WTC11 (cell line): Measurements from ENCODE around the gene TRPC4AP. TPM values are rescaled to one million over a fixed set of nuclear protein-coding genes. Genes with fewer than 3 reads are reported as not detected.

Experiments
- ATAC-seq: fragments of 200-7000 bp; cut with Tn5 transposase; 2 replicates; pipeline ENCODE4 v1.10.0; 2021; ENCODE audit warnings: mild to moderate bottlenecking, moderate library complexity
- CTCF ChIA-PET: fragments of 300-600 bp; sonication (Branson Sonifier 250); formaldehyde crosslinking; loops from one replicate; lab custom pipeline; 2021; ENCODE audit warnings: antibody characterized with exemption; lab: Charles Lee
- POLR2A ChIA-PET: fragments of 350-600 bp; sonication (Branson Sonifier 250); formaldehyde crosslinking; loops from one replicate; lab custom pipeline; 2021; ENCODE audit warnings: antibody characterized with exemption; lab: Charles Lee
- DNase-seq: peaks from one replicate; pipeline ENCODE4 v3.0.0; 2021; ENCODE audit warnings: low spot score
- H3K27ac Mint-ChIP-seq: 2 replicates; pipeline ENCODE4 v1.8.0; 2021; ENCODE audit warnings: mixed read lengths
- H3K27me3 Mint-ChIP-seq: 2 replicates; pipeline ENCODE4 v1.8.0; 2021; ENCODE audit warnings: low read depth, mild to moderate bottlenecking, moderate library complexity, mixed read lengths
- H3K36me3 Mint-ChIP-seq: 2 replicates; pipeline ENCODE4 v1.8.0; 2021; ENCODE audit warnings: mixed read lengths
- H3K4me1 Mint-ChIP-seq: 2 replicates; pipeline ENCODE4 v1.8.0; 2022; ENCODE audit warnings: mixed read lengths
- H3K4me3 Mint-ChIP-seq: 2 replicates; pipeline ENCODE4 v1.8.0; 2021; ENCODE audit warnings: mild to moderate bottlenecking, moderate library complexity, mixed read lengths
- H3K9me3 Mint-ChIP-seq: 2 replicates; pipeline ENCODE4 v1.8.0; 2021; ENCODE audit warnings: mixed read lengths
- ETV6 ChIP-seq: sonication (generic); formaldehyde crosslinking; IDR thresholded peaks from 2 replicates; pipeline ENCODE4 v1.8.1; 2022; ENCODE audit warnings: mild to moderate bottlenecking, missing genetic modification reagents
- GRHL2 ChIP-seq: fragments of 250-450 bp; sonication (Bioruptor Pico); IDR thresholded peaks from 2 replicates; pipeline ENCODE4 v1.8.0; 2022; ENCODE audit warnings: mild to moderate bottlenecking, moderate library complexity; ENCODE audit not compliant: insufficient replicate concordance, severe bottlenecking
- JAZF1 ChIP-seq: fragments of 250-450 bp; sonication (Bioruptor Pico); IDR thresholded peaks from 2 replicates; pipeline ENCODE4 v1.9.0; 2021; ENCODE audit warnings: moderate library complexity, mild to moderate bottlenecking, inconsistent platforms
- OVOL2 ChIP-seq: fragments of 250-450 bp; sonication (Bioruptor Pico); IDR thresholded peaks from 2 replicates; pipeline ENCODE4 v1.9.0; 2021; ENCODE audit warnings: mild to moderate bottlenecking, borderline replicate concordance
- RELA ChIP-seq: sonication (generic); formaldehyde crosslinking; IDR thresholded peaks from 2 replicates; pipeline ENCODE4 v1.8.1; 2022; ENCODE audit warnings: missing genetic modification reagents, mild to moderate bottlenecking, borderline replicate concordance
- RORB ChIP-seq: fragments of 250-450 bp; sonication (Bioruptor Pico); IDR thresholded peaks from 2 replicates; pipeline ENCODE4 v1.9.0; 2021; ENCODE audit warnings: mild to moderate bottlenecking
- SMAD4 ChIP-seq: sonication (generic); formaldehyde crosslinking; IDR thresholded peaks from 2 replicates; pipeline ENCODE4 v1.8.0; 2022; ENCODE audit warnings: mild to moderate bottlenecking, missing genetic modification reagents
- TCF7 ChIP-seq: sonication (generic); formaldehyde crosslinking; IDR thresholded peaks from 2 replicates; pipeline ENCODE4 v1.8.0; 2022; ENCODE audit warnings: mild to moderate bottlenecking, low read depth, missing genetic modification reagents, moderate library complexity
- TEAD4 ChIP-seq: sonication (generic); formaldehyde crosslinking; IDR thresholded peaks from 2 replicates; pipeline ENCODE4 v1.8.0; 2022; ENCODE audit warnings: mild to moderate bottlenecking, missing genetic modification reagents
- ZNF317 ChIP-seq: sonication (generic); formaldehyde crosslinking; IDR thresholded peaks from 2 replicates; pipeline ENCODE4 v1.8.1; 2023; ENCODE audit warnings: low read depth, mild to moderate bottlenecking, moderate library complexity, missing genetic modification reagents, borderline replicate concordance
- total RNA-seq: library from RNA; stranded (reverse); gene quantifications from 3 replicates; pipeline ENCODE4 v1.2.3, GENCODE V29; 2021
- TF ChIP-seq, protein P1 (sequence below): sonication (generic); formaldehyde crosslinking; IDR thresholded peaks from 2 replicates; pipeline ENCODE4 v1.8.0; 2022; ENCODE audit warnings: mild to moderate bottlenecking, missing genetic modification reagents
- TF ChIP-seq, protein P2 (sequence below): sonication (generic); formaldehyde crosslinking; IDR thresholded peaks from 2 replicates; pipeline ENCODE4 v1.8.0; 2023; ENCODE audit warnings: missing genetic modification reagents, mild to moderate bottlenecking, borderline replicate concordance
- TF ChIP-seq, protein P3 (sequence below): sonication (generic); formaldehyde crosslinking; IDR thresholded peaks from 2 replicates; pipeline ENCODE4 v1.8.1; 2023; ENCODE audit warnings: mild to moderate bottlenecking, missing genetic modification reagents, moderate library complexity
- TF ChIP-seq, protein P4 (sequence below): sonication (generic); formaldehyde crosslinking; IDR thresholded peaks from 2 replicates; pipeline ENCODE4 v1.8.0; 2022; ENCODE audit warnings: mild to moderate bottlenecking, missing genetic modification reagents

The TRPC4AP gene
- total RNA-seq, 1 experiment from 2014 or later: 73.8 TPM

DNA sequence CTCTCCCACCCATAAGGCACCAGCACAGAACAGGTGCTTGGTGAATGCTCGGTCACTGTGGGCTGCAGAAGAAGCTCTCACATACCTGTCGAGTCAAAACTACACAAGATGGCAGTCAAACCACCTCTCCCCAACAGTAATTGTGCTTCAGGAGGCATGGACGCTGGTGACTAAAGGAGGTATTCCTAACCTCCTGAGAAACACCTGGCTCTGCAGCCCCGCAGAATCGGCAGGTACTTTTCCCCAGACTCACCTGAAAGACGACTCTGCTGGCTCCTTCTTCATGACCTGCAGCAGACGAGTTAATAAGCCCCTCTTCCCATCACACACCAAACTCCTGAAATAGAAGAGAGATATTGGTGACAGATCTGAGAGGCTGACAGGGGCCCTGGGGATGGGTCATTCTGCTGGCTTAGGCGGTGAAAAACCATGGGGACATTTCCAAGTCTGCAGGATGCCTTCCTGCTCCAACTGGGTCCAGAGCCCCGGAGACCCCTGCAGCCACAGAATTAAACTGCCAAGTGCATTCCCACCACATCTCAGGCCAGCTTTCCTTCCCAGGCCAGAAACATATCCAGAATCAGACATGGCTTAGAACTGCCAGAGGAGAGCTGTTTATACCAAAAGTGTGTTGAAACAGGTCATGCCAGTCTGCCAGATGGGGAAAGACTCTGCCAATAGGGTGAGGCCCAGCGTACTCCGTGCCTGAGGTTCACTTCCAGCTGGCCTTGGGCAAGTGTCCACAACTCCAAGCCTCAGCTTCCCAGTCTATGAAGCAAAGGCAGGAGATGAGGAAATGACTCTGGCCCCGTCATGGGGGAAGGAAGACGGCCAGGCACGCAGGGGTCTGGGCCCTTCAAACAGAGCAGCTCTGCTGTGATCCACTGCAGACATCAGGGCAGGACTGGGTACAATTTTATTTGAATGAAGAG is 83.9 kb downstream of the TRPC4AP start:
- no peaks in the 10 kb centered on the region for H3K27me3 Mint-ChIP-seq
- POLR2A ChIA-PET: no interaction called here
- no peaks in the 10 kb centered on the region for H3K9me3 Mint-ChIP-seq
- ATAC-seq (no peak), DNase-seq (no peak)
- no peak for TF ChIP-seq JAZF1
- no peak for TF ChIP-seq RELA (CRISPR knock-in tag)
- H3K4me1 Mint-ChIP-seq: no peaks in the 10 kb centered on the region
- CTCF ChIA-PET: interaction anchor here (1.0 kb wide), 1 partner anchor 134 kb away, joined by 3 read pairs; no protein-coding TSS in a partner anchor
- H3K27ac Mint-ChIP-seq: no peak overlapping the region
- H3K4me3 Mint-ChIP-seq: no peak overlapping the region
- H3K36me3 Mint-ChIP-seq: peaks cover 83% of the 10 kb centered on the region

DNA sequence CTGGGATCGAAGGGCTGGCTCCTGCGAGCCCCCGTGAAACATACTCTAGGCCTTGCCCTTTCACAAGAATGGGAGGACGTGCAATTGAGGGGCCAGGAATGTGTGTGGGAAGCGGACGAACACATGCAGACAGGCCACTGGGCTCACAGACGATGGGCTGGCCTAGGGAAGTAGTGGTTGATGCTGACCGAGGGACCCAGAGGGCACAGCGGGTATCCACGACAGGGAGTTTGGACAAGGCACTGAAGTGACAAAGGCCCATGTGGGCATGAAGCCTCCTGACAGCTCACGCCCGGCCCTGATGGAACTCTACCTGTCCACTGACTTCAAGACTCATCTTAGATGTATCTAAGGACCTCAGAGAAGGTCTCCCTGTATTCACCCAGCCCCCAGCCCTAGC is 84.7 kb downstream of the TRPC4AP start:
- no peak for ATAC-seq
- Mint-ChIP-seq H3K27ac (no peak overlapping the region), H3K9me3 (no peaks in the 10 kb centered on the region), H3K36me3 (peaks cover 80% of the 10 kb centered on the region), H3K4me1 (no peaks in the 10 kb centered on the region), H3K4me3 (no peak overlapping the region), H3K27me3 (no peaks in the 10 kb centered on the region)
- DNase-seq: no peak
- TF ChIP-seq, protein P1, sequence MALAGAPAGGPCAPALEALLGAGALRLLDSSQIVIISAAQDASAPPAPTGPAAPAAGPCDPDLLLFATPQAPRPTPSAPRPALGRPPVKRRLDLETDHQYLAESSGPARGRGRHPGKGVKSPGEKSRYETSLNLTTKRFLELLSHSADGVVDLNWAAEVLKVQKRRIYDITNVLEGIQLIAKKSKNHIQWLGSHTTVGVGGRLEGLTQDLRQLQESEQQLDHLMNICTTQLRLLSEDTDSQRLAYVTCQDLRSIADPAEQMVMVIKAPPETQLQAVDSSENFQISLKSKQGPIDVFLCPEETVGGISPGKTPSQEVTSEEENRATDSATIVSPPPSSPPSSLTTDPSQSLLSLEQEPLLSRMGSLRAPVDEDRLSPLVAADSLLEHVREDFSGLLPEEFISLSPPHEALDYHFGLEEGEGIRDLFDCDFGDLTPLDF (CRISPR knock-in tag): no peak
- no peak for TF ChIP-seq TCF7 (CRISPR knock-in tag)
- TF ChIP-seq, protein P2, sequence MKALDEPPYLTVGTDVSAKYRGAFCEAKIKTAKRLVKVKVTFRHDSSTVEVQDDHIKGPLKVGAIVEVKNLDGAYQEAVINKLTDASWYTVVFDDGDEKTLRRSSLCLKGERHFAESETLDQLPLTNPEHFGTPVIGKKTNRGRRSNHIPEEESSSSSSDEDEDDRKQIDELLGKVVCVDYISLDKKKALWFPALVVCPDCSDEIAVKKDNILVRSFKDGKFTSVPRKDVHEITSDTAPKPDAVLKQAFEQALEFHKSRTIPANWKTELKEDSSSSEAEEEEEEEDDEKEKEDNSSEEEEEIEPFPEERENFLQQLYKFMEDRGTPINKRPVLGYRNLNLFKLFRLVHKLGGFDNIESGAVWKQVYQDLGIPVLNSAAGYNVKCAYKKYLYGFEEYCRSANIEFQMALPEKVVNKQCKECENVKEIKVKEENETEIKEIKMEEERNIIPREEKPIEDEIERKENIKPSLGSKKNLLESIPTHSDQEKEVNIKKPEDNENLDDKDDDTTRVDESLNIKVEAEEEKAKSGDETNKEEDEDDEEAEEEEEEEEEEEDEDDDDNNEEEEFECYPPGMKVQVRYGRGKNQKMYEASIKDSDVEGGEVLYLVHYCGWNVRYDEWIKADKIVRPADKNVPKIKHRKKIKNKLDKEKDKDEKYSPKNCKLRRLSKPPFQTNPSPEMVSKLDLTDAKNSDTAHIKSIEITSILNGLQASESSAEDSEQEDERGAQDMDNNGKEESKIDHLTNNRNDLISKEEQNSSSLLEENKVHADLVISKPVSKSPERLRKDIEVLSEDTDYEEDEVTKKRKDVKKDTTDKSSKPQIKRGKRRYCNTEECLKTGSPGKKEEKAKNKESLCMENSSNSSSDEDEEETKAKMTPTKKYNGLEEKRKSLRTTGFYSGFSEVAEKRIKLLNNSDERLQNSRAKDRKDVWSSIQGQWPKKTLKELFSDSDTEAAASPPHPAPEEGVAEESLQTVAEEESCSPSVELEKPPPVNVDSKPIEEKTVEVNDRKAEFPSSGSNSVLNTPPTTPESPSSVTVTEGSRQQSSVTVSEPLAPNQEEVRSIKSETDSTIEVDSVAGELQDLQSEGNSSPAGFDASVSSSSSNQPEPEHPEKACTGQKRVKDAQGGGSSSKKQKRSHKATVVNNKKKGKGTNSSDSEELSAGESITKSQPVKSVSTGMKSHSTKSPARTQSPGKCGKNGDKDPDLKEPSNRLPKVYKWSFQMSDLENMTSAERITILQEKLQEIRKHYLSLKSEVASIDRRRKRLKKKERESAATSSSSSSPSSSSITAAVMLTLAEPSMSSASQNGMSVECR (CRISPR knock-in tag): no peak
- POLR2A ChIA-PET: no interaction called here
- CTCF ChIA-PET: interaction anchor here (1.7 kb wide), 1 partner anchor 132 kb away, joined by 4 read pairs; no protein-coding TSS in a partner anchor

DNA sequence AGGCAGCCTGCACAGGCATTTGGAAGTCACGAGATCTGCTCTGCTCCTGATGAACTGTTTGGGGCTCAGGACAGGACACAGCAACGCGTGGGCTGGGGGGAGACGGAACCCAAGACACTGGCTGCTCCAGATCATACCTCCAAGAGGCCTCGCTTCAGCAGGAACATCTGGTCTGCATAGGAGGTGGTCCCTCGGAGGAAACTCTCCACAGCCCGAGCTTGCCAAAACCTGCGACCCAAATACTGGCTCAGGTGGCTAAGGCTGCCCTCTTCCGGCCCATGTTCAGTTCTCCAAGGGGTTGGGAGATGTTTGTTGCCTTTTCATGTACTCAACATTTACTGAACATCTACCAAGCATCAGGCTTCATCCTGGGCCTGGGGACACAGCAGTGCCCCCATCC is 85.2 kb downstream of the TRPC4AP start:
- DNase-seq: peak; percentile 6
- no peak overlapping the region for H3K27ac Mint-ChIP-seq
- H3K36me3 Mint-ChIP-seq: peaks cover 77% of the 10 kb centered on the region
- TF ChIP-seq RORB (CRISPR knock-in tag): no peak
- TF ChIP-seq JAZF1: no peak
- TF ChIP-seq, protein P3, sequence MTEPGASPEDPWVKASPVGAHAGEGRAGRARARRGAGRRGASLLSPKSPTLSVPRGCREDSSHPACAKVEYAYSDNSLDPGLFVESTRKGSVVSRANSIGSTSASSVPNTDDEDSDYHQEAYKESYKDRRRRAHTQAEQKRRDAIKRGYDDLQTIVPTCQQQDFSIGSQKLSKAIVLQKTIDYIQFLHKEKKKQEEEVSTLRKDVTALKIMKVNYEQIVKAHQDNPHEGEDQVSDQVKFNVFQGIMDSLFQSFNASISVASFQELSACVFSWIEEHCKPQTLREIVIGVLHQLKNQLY (CRISPR knock-in tag): no peak
- TF ChIP-seq SMAD4 (CRISPR knock-in tag): no peak
- TF ChIP-seq, protein P4, sequence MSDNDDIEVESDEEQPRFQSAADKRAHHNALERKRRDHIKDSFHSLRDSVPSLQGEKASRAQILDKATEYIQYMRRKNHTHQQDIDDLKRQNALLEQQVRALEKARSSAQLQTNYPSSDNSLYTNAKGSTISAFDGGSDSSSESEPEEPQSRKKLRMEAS (CRISPR knock-in tag): no peak
- no peaks in the 10 kb centered on the region for H3K9me3 Mint-ChIP-seq
- CTCF ChIA-PET: interaction anchor here (1.7 kb wide), 1 partner anchor 132 kb away, joined by 4 read pairs; no protein-coding TSS in a partner anchor
- no peaks in the 10 kb centered on the region for H3K27me3 Mint-ChIP-seq
- no peaks in the 10 kb centered on the region for H3K4me1 Mint-ChIP-seq
- POLR2A ChIA-PET: no interaction called here
- ATAC-seq: no peak
- no peak overlapping the region for H3K4me3 Mint-ChIP-seq

DNA sequence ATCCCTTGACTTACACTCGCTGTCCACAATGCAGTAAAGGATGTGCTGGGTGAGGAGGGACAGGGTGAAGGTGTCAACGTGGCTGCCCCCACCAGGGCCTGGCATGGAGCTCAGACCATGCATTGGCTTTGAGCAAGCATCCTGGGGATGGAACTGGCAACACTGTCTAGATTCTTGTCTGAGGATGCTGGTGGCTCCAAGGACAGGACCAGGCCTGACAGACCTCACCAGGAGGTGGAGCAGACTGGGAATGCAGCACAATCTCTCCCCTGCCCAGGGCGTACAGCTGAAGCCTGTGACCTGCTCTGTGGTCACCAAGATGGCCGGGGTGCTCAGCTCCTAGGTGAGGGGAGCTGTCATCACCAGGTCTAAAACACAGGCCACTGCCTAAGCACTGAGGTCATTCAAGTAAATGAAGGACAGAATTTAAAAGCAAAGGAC is 86.1 kb downstream of the TRPC4AP start:
- ChIA-PET POLR2A (no interaction called here), CTCF (interaction anchor here (1.7 kb wide), 1 partner anchor 131 kb away, joined by 4 read pairs; no protein-coding TSS in a partner anchor)
- H3K36me3 Mint-ChIP-seq: peaks cover 70% of the 10 kb centered on the region
- H3K4me1 Mint-ChIP-seq: no peaks in the 10 kb centered on the region
- H3K27ac Mint-ChIP-seq: no peak overlapping the region
- no peak overlapping the region for H3K4me3 Mint-ChIP-seq
- H3K27me3 Mint-ChIP-seq: no peaks in the 10 kb centered on the region
- TF ChIP-seq GRHL2 (no peak), TEAD4 (CRISPR knock-in tag) (no peak), ZNF317 (CRISPR knock-in tag) (no peak), ETV6 (no peak), OVOL2 (CRISPR knock-in tag) (no peak)
- TF ChIP-seq, protein P2 (CRISPR knock-in tag): no peak
- TF ChIP-seq, all 79 proteins: peak for 0
- ATAC-seq (no peak), DNase-seq (peak; percentile 2)
- no peaks in the 10 kb centered on the region for H3K9me3 Mint-ChIP-seq
